GM12872 (cell line): Measurements from ENCODE around the gene ASB13.

Experiments used
- TF ChIP-seq, protein P1 (sequence below): IDR thresholded peaks from 3 replicates; pipeline ENCODE4 v1.5.1; 2011; ENCODE audit warnings: low read depth, mild to moderate bottlenecking, low read length, moderate library complexity; ENCODE audit not compliant: insufficient read depth

ASB13 gene

GRCh38 chr10:5644930-5645329, 21.5 kb downstream of the ASB13 start:
- TF ChIP-seq, protein P1, sequence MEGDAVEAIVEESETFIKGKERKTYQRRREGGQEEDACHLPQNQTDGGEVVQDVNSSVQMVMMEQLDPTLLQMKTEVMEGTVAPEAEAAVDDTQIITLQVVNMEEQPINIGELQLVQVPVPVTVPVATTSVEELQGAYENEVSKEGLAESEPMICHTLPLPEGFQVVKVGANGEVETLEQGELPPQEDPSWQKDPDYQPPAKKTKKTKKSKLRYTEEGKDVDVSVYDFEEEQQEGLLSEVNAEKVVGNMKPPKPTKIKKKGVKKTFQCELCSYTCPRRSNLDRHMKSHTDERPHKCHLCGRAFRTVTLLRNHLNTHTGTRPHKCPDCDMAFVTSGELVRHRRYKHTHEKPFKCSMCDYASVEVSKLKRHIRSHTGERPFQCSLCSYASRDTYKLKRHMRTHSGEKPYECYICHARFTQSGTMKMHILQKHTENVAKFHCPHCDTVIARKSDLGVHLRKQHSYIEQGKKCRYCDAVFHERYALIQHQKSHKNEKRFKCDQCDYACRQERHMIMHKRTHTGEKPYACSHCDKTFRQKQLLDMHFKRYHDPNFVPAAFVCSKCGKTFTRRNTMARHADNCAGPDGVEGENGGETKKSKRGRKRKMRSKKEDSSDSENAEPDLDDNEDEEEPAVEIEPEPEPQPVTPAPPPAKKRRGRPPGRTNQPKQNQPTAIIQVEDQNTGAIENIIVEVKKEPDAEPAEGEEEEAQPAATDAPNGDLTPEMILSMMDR = no peak

GRCh38 chr10:5643346-5644067, 22.9 kb downstream of the ASB13 start:
- TF ChIP-seq, protein P1 = no peak

GRCh38 chr10:5641501-5641900, 24.9 kb downstream of the ASB13 start:
- TF ChIP-seq, protein P1 = no peak

DNA sequence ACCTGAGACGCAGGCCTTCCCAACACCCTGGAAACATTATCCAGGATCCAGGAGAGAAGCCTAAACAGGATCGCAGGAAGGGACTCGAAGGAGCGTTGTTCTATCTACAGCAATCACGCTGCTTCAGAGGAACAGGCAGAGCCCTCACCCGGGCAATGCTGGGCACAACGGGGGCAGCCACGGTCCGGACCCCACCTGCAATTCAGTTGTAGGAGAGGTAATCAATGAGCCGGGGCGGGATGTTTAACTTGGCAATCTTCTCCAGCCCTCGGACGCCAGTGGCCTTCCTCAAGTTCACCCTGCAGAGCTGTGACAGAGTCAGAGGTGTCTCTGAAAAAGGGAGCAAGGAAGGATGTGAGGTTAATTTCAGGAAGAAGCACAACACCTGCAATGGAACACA, 25.9 kb downstream of the ASB13 start:
- TF ChIP-seq, protein P1 = no peak

GRCh38 chr10:5640036-5640435, 26.4 kb downstream of the ASB13 start:
- TF ChIP-seq, protein P1 = no peak

- TF ChIP-seq, protein P1 = no peak
Observed at GRCh38 chr10:5639066-5639465, 27.3 kb downstream of the ASB13 start.

- TF ChIP-seq, protein P1 = no peak
Observed at GRCh38 chr10:5638494-5638893, 27.9 kb downstream of the ASB13 start.
